Measurements from ENCODE around the gene VSIG4. TPM values are rescaled to one million over a fixed set of nuclear protein-coding genes. Genes with fewer than 3 reads are reported as not detected.

VSIG4 gene
- total and polyA plus RNA-seq, 2 of the 8 experiments (the other 6 are each of a cell fraction or from before 2014, with no cell fraction given) = not detected

DNA sequence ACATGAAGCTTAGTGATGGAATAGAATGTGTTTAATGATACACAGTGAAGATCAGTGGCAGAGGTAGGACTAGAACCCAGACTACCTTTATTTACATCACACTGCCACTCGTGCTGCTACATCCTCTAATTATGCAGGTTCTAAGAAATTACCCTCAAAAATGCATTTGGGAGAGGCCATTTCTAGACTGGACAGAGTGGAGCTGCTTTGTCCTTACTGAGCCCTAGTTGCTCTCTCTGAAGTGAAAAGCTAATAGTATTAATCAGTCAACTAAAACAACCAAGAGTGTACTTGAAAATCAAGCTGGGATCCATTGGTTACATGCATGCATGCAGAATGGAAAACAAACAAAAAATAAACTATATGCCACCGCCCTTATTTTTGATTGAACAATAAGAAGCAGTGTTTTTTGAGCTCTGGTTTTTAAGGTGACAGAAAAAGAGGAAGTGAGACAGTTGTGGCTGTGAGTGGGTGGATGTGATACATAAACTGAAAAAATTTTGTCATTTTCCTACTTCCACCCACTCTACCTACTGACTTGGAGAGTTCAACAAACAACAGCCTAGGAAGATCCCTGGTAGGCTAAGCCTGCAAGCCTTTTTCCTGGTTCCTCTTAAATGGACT is 6.8 kb upstream of the VSIG4 start:
- Histone ChIP-seq H3K79me1 (ENCODE audit: low read depth, low read length) (no peaks in the 10 kb centered on the region), H4K8ac (ENCODE audit: extremely low read depth, insufficient read depth, low read length) (no peak overlapping the region), H2AFZ (ENCODE audit: low read length) (no peak overlapping the region), H3K18ac (ENCODE audit: extremely low read depth, low read length) (no peak overlapping the region), H3K79me2 (ENCODE audit: control insufficient read depth in 1 of 2, insufficient read depth in 2 of 2, low read length in 2 of 2) (no peaks in the 10 kb centered on the region), H2BK120ac (replicated peaks; ENCODE audit: low read depth, low read length) (no peak overlapping the region), H3K23ac (ENCODE audit: insufficient read length) (no peak overlapping the region), H3K4me1 (replicated peaks in 1 of 4; ENCODE audit: control insufficient read depth in 3 of 4, insufficient read depth in 4 of 4, low read length in 3 of 4) (no peaks in the 10 kb centered on the region), H3K56ac (replicated peaks; ENCODE audit: insufficient read length, low read depth, low read length) (no peak overlapping the region), H2BK5ac (ENCODE audit: low read depth, low read length) (no peak overlapping the region), H2BK20ac (ENCODE audit: low read length) (no peak overlapping the region), H3K9ac (replicated peaks in 1 of 4; ENCODE audit: extremely low read depth in 1 of 4, low read depth in 3 of 4, low read length in 3 of 4) (no peak overlapping the region), H3K4me3 (ENCODE audit: extremely low read depth in 1 of 4, insufficient read depth in 2 of 4, low read depth in 3 of 4, low read length in 4 of 4) (no peak overlapping the region), H3K23me2 (ENCODE audit: low read depth, low read length) (no peaks in the 10 kb centered on the region; the same call in 1 of the 2 replicates), H4K91ac (replicated peaks; ENCODE audit: insufficient read length, low read length) (no peak overlapping the region), H3K36me3 (ENCODE audit: control insufficient read depth in 2 of 4, insufficient read depth in 4 of 4, low read length in 3 of 4) (no peaks in the 10 kb centered on the region), H3K4me2 (ENCODE audit: insufficient read depth in 1 of 2, low read depth in 2 of 2, low read length in 2 of 2) (no peak overlapping the region), H2AK5ac (ENCODE audit: low read depth, low read length) (no peak overlapping the region), H2BK15ac (ENCODE audit: low read length) (no peak overlapping the region), H4K5ac (ENCODE audit: insufficient read length, low read depth, low read length) (no peak overlapping the region), H3K9me3 (ENCODE audit: insufficient read depth in 2 of 2, low read depth in 1 of 2, low read length in 1 of 2) (peaks cover 0 to 17% of the 10 kb centered on the region in 2 experiments; a peak in 1 of 4 replicates), H3K14ac (ENCODE audit: insufficient read length) (no peak overlapping the region), H2BK12ac (ENCODE audit: low read depth, low read length) (no peak overlapping the region), H4K20me1 (replicated peaks in 1 of 2; ENCODE audit: control insufficient read depth in 1 of 2, insufficient read depth in 2 of 2, low read length in 2 of 2) (no peaks in the 10 kb centered on the region), H3K4ac (replicated peaks; ENCODE audit: insufficient read length, low read depth, low read length) (no peak overlapping the region), H3K27ac (ENCODE audit: low read depth, low read length) (no peak overlapping the region), H3K27me3 (replicated peaks in 1 of 4; ENCODE audit: control insufficient read depth in 3 of 4, extremely low read depth in 1 of 4, insufficient read depth in 3 of 4, low read length in 3 of 4) (no peaks in the 10 kb centered on the region)
- POLR2A ChIA-PET (ENCODE audit: partially characterized antibody) = no interaction called here
- no peak for DNase-seq (ENCODE audit: low read depth in 1 of 2, low spot score in 2 of 2)
- no peak for FAIRE-seq
- CTCF ChIA-PET (ENCODE audit: partially characterized antibody) = interaction anchor here (0.5 kb wide), 1 partner anchor 162 kb away, joined by 3 read pairs; no protein-coding TSS in a partner anchor
- 30% methylated on average over 1 of the region's 2 CpGs; no CpG with 5 or more reads in 1 of the 2 experiments for WGBS, 2 experiments (ENCODE audit: extremely low coverage in 1 of 2, insufficient coverage in 1 of 2, insufficient read length in 1 of 2, insufficient replicate concordance in 2 of 2, low coverage in 1 of 2, low lambda C conversion rate in 2 of 2, missing lambda C conversion rate in 1 of 2)
- no peak for TF ChIP-seq RAD21 (IDR thresholded peaks at IDR 0.05 in 1 of 2, conservative IDR thresholded peaks at IDR 0.05 in 1 of 2; ENCODE audit: low read depth in 2 of 2, low read length in 2 of 2)
- TF ChIP-seq KDM5A (IDR thresholded peaks at IDR 0.05; ENCODE audit: low read length) = no peak
- TF ChIP-seq KDM1A (IDR thresholded peaks at IDR 0.05; ENCODE audit: borderline replicate concordance, low read length) = no peak
- TF ChIP-seq RBBP5 (IDR thresholded peaks at IDR 0.05; ENCODE audit: borderline replicate concordance, low read depth, low read length) = no peak
- TF ChIP-seq SIN3A (conservative IDR thresholded peaks at IDR 0.05 in 1 of 2, IDR thresholded peaks at IDR 0.05 in 1 of 2; ENCODE audit: low read depth in 1 of 2, low read length in 2 of 2) = no peak
- TF ChIP-seq CBX5 (IDR thresholded peaks at IDR 0.05; ENCODE audit: low read depth, low read length) = no peak
- no peak for TF ChIP-seq GTF2F1 (IDR thresholded peaks at IDR 0.05; ENCODE audit: borderline replicate concordance, low read depth, low read length)
- no peak for TF ChIP-seq TAF1 (IDR thresholded peaks at IDR 0.05; ENCODE audit: low read depth, low read length)
- no peak for TF ChIP-seq TAF7 (optimal IDR thresholded peaks at IDR 0.05; ENCODE audit: borderline replicate concordance, low read depth, low read length)
- no peak for TF ChIP-seq YY1 (IDR thresholded peaks at IDR 0.05; ENCODE audit: low read depth, low read length)
- no peak for TF ChIP-seq TBP (IDR thresholded peaks at IDR 0.05; ENCODE audit: low read depth, low read length)
- TF ChIP-seq, protein P1, sequence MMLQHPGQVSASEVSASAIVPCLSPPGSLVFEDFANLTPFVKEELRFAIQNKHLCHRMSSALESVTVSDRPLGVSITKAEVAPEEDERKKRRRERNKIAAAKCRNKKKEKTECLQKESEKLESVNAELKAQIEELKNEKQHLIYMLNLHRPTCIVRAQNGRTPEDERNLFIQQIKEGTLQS (IDR thresholded peaks at IDR 0.05; ENCODE audit: insufficient read depth, low read depth, low read length) = no peak

All from H1 (cell line).